ACHN (cell line): ENCODE measurements around the gene IDUA.
"Not testable (repeated sequence)": the region's sequence is repeated elsewhere in the genome, so short reads cannot be mapped to it uniquely, and the experiment has no call there.

Source experiments
- DNase-seq: peaks from one replicate; pipeline ENCODE4 v3.0.0-alpha.2; 2015
- in situ Hi-C: cut with HindIII; loops from 2 replicates; pipeline ENCODE4 v1.10.0; 2017; ENCODE audit warnings: low sequenced_read_pairs, low pct_ligation_motif_present, low pct_unique_long_range_greater_than_20kb

IDUA gene

GRCh38 chr4:996030-996996 lies 9.5 kb downstream of the IDUA start:
- in situ Hi-C loops: no loop called here

GRCh38 chr4:996997-997374 lies 10.1 kb downstream of the IDUA start:
- no peak for DNase-seq
- in situ Hi-C loops: no loop called here

More at GRCh38 chr4:996030-996996, 9.5 kb downstream of the IDUA start:
- no peak for DNase-seq

- DNase-seq: peak; percentile 32
These were observed 10.7 kb downstream of the IDUA start for GRCh38 chr4:997375-998071.

GRCh38 chr4:998096-998691 lies 11.3 kb downstream of the IDUA start:
- no peak for DNase-seq

More at GRCh38 chr4:997375-998071, 10.7 kb downstream of the IDUA start:
- in situ Hi-C loops: no loop called here

GRCh38 chr4:999240-999863 lies 12.5 kb downstream of the IDUA start:
- in situ Hi-C loops, DNase-seq: not testable (repeated sequence)

More at GRCh38 chr4:998096-998691, 11.3 kb downstream of the IDUA start:
- in situ Hi-C loops: no loop called here

- DNase-seq: no peak
- in situ Hi-C loops: no loop called here
These were observed 13.1 kb downstream of the IDUA start for GRCh38 chr4:999882-1000425.

- no peak for DNase-seq
- in situ Hi-C loops: no loop called here
These were observed 13.9 kb downstream of the IDUA start for GRCh38 chr4:1000686-1001260.

GRCh38 chr4:1001561-1002130 lies 14.8 kb downstream of the IDUA start:
- in situ Hi-C loops: no loop called here
- no peak for DNase-seq

GRCh38 chr4:1002131-1002630 lies 15.3 kb downstream of the IDUA start:
- DNase-seq: no peak
- in situ Hi-C loops: no loop called here

GRCh38 chr4:1002631-1003251 lies 15.9 kb downstream of the IDUA start:
- in situ Hi-C loops: no loop called here
- DNase-seq: no peak

GRCh38 chr4:1003271-1004070 lies 16.6 kb downstream of the IDUA start:
- no peak for DNase-seq
- in situ Hi-C loops: no loop called here

- no peak for DNase-seq
- in situ Hi-C loops: no loop called here
These were observed 17.2 kb downstream of the IDUA start for GRCh38 chr4:1004071-1004418.

GRCh38 chr4:1004557-1005485 lies 18.0 kb downstream of the IDUA start:
- no peak for DNase-seq
- in situ Hi-C loops: no loop called here

GRCh38 chr4:1006856-1007255 lies 20.0 kb downstream of the IDUA start:
- in situ Hi-C loops: no loop called here
- no peak for DNase-seq

GRCh38 chr4:1008840-1009541 lies 22.1 kb downstream of the IDUA start:
- in situ Hi-C loops: no loop called here
- DNase-seq: peak; percentile 17
